Testis (tissue), 3 donors: ENCODE results near the gene URB1. TPM values are rescaled to one million over a fixed set of nuclear protein-coding genes. Genes with fewer than 3 reads are reported as not detected.

ENCODE experiments used
- DNase-seq: peaks from one replicate; pipeline ENCODE4 v3.0.0-alpha.2; 2019
- H3K27ac ChIP-seq, 2 donors: fragments of 200-600 bp; sonication (generic); one replicate each; pipeline ENCODE4 v1.5.1; 2019
- H3K27me3 ChIP-seq: fragments of 200-600 bp; sonication (generic); one replicate; pipeline ENCODE4 v1.5.1; 2019
- H3K36me3 ChIP-seq: fragments of 200-600 bp; sonication (generic); one replicate; pipeline ENCODE4 v1.5.1; 2017; ENCODE audit warnings: low read depth; ENCODE audit errors: missing control alignments
- H3K4me1 ChIP-seq: fragments of 200-600 bp; sonication (generic); one replicate; pipeline ENCODE4 v1.5.1; 2019
- H3K4me3 ChIP-seq, 2 donors: fragments of 200-600 bp; sonication (generic); one replicate each; pipeline ENCODE4 v1.5.1; 2017 to 2019
- H3K9me3 ChIP-seq: fragments of 200-600 bp; sonication (generic); one replicate; pipeline ENCODE4 v1.5.1; 2017
- CTCF ChIP-seq, 3 experiments: fragments of 450-650 bp in 2 of 3; fragments of 200-600 bp in 1 of 3; sonication (generic) in 1 of 3; IDR thresholded peaks; one replicate each; pipeline ENCODE4 v1.5.1; 2016 to 2019; ENCODE audit warnings: antibody characterized with exemption in 3 of 3, mild to moderate bottlenecking in 2 of 3, moderate library complexity in 1 of 3
- POLR2A ChIP-seq: fragments of 450-650 bp; IDR thresholded peaks from one replicate; pipeline ENCODE4 v1.6.1; 2017; ENCODE audit warnings: antibody characterized with exemption, mild to moderate bottlenecking, moderate library complexity
- WGBS, 2 donors: methylation state at CpG; one replicate each; pipeline ENCODE4 v1.1.5; 2018; 5-methylcytosine and 5-hydroxymethylcytosine counted together
- intact Hi-C: fragments of 100-400 bp; cut with DNase I; formaldehyde crosslinking; loops from one replicate; pipeline ENCODE4 v1.15.1; 2023; ENCODE audit warnings: low total_unique reads
- polyA plus RNA-seq: library from polyadenylated mRNA; stranded (reverse); fragments of 350-450 nt; fragmentation: Illumina TruSeq; extraction: RNeasy Lipid Tissue Mini Kit (QIAGEN cat#74804); gene quantifications from one replicate; pipeline ENCODE4 v1.2.3, GENCODE V29; 2014; ENCODE audit warnings: low read depth, low replicate concordance; ENCODE audit not compliant: insufficient read depth
- total RNA-seq, 2 donors: library from RNA; depleted of rRNA; stranded (reverse); fragments of >200 nt; gene quantifications; one replicate each; pipeline ENCODE4 v1.2.3, GENCODE V29; 2016

Gene URB1
- total and polyA plus RNA-seq, 3 donors from 2014 or later, result 16.6 to 41.4 (median 38.8) TPM

- Histone ChIP-seq H3K27ac (no peak overlapping the region), H3K9me3 (no peaks in the 10 kb centered on the region), H3K4me1 (no peaks in the 10 kb centered on the region), H3K4me3 (no peak overlapping the region), H3K27me3 (no peaks in the 10 kb centered on the region), H3K36me3 (no peaks in the 10 kb centered on the region)
- no peak for DNase-seq
- WGBS, 2 donors, result 88 to 90% methylated on average over 9 to 16 of the region's 16 CpGs
- TF ChIP-seq POLR2A (no peak), CTCF (IDR thresholded peaks at IDR 0.05) (no peak)
- intact Hi-C loops, result no loop called here
Observed at GRCh38 chr21:32350211-32350980, 42.4 kb downstream of the URB1 start.

DNA sequence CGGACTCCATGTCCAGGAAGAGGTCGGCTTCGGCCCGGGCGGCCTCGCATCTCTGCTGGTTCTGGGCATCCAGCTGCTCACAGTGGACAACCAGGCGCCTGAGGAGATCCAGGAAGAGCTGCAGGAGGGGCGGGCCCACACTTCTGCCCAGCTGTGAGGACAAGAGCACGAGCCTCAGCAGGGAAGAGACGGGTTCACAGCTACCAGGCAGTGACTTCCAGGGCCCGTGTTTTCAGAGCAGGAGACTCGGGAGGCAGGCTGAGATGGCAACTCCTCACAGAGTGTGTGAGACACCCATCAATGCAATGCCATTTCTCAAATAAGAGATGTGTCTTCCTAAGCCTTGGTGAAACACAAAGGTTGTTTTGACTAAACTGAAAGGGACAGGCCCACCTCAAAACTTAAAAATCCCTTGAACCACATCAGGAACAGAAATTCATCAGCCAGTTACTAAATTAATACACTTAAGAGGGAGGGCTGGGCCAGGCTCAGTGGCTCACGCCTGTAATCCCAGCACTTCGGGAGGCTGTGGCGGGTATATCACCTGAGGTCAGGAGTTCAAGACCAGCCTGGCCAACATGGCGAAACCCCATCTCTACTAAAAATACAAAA, 43.4 kb downstream of the URB1 start:
- TF ChIP-seq CTCF (IDR thresholded peaks at IDR 0.05), result no peak
- TF ChIP-seq POLR2A, result no peak
- intact Hi-C loops, result no loop called here
- no peaks in the 10 kb centered on the region for H3K27me3 ChIP-seq
- no peaks in the 10 kb centered on the region for H3K9me3 ChIP-seq
- no peaks in the 10 kb centered on the region for H3K4me1 ChIP-seq
- WGBS, 2 donors, result 94 to 98% methylated on average over 12 to 16 of the region's 16 CpGs
- no peak overlapping the region for H3K27ac ChIP-seq
- no peaks in the 10 kb centered on the region for H3K36me3 ChIP-seq
- DNase-seq, result no peak
- H3K4me3 ChIP-seq, result no peak overlapping the region

DNA sequence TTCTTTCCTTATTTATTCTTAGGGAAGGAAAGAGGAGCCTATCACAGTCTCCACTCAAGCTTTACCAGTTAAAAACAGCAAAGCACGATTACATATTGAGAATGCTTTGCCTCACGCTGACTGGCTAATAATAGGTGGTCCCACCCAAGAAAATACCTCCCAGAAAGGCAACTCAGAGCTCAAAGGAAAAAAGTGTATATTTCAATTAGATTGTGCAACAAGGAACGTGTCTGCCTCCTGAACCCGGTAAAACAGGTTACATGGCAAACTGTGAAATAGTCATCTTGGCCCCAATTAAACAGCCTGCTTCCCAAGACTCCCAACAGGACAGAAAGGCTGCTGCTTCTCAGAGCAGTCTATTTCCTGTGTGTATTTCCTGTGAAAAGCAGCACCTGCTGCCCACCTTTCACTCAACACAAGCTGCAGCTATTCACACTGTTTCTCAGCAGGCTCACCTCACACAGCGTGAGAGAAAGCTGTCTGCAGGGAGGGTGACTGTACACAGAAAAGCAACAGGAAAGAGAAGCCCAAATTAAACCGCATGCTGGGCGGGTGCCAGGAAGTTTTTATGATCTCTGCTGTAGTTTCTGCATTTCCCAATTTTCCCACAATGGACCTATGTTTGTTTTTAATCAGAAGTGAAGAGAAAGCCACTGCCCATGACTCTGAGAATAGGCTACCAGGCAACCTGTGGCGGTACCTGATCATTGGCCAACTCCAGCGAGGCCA, 44.0 kb downstream of the URB1 start:
- no peak for DNase-seq
- TF ChIP-seq POLR2A, result no peak
- TF ChIP-seq CTCF (IDR thresholded peaks at IDR 0.05), result no peak
- no peaks in the 10 kb centered on the region for H3K4me1 ChIP-seq

GRCh38 chr21:32347977-32348376, 44.8 kb downstream of the URB1 start:
- H3K36me3 ChIP-seq, result no peaks in the 10 kb centered on the region
- intact Hi-C loops, result no loop called here

More for the DNA sequence above, 44.0 kb downstream of the URB1 start:
- no peak overlapping the region for H3K4me3 ChIP-seq
- 92 to 95% methylated on average over 9 of the region's 9 CpGs for WGBS, 2 donors
- no peak overlapping the region for H3K27ac ChIP-seq
- no peaks in the 10 kb centered on the region for H3K36me3 ChIP-seq
- H3K9me3 ChIP-seq, result no peaks in the 10 kb centered on the region
- intact Hi-C loops, result no loop called here
- no peaks in the 10 kb centered on the region for H3K27me3 ChIP-seq

More at GRCh38 chr21:32347977-32348376, 44.8 kb downstream of the URB1 start:
- Histone ChIP-seq H3K27me3 (no peaks in the 10 kb centered on the region), H3K9me3 (no peaks in the 10 kb centered on the region), H3K4me1 (no peaks in the 10 kb centered on the region), H3K27ac (no peak overlapping the region), H3K4me3 (no peak overlapping the region)
- WGBS, 2 donors, result 88 to 94% methylated on average over 5 to 11 of the region's 11 CpGs
- no peak for TF ChIP-seq POLR2A
- TF ChIP-seq CTCF (IDR thresholded peaks at IDR 0.05), result no peak
- DNase-seq, result no peak
